Endothelial cell of umbilical vein (primary cell): ENCODE measurements around the gene TXNL4A.

Experiments
- CTCF ChIP-seq, 2 donors: IDR thresholded peaks; 1 replicate in 1 of 2; 2 replicates in 1 of 2; pipeline ENCODE4 v1.5.1; 2011; ENCODE audit warnings: low read length in 2 of 2, mild to moderate bottlenecking in 2 of 2, moderate library complexity in 2 of 2, control low read depth in 1 of 2, inconsistent platforms in 1 of 2, low read depth in 1 of 2; ENCODE audit not compliant: insufficient read depth in 1 of 2; ENCODE audit errors: extremely low read depth in 1 of 2
- POLR2A ChIP-seq: IDR thresholded peaks from 2 replicates; pipeline ENCODE4 v1.6.1; 2012; ENCODE audit warnings: low read depth, mild to moderate bottlenecking, control low read depth, low read length

GRCh38 chr18:79975043-79975442 is 13.3 kb downstream of the TXNL4A start:
- TF ChIP-seq CTCF (IDR thresholded peaks at IDR 0.05; ENCODE audit: extremely low read depth in 1 of 2, insufficient read depth in 1 of 2, low read depth in 1 of 2, low read length in 2 of 2): no peak
- TF ChIP-seq POLR2A: no peak
